IMR-90 (cell line): ENCODE results near the gene OR51Q1. TPM values are rescaled to one million over a fixed set of nuclear protein-coding genes. Genes with fewer than 3 reads are reported as not detected.

Experiments used
- ATAC-seq: fragments of 200-7000 bp; cut with Tn5 transposase; 2 replicates; pipeline ENCODE4 v1.9.1; 2020; ENCODE audit warnings: low read depth, mild to moderate bottlenecking, moderate library complexity
- BruUV-seq: library from RNA; stranded (reverse); fragments of 400-500 nt; replicated peaks from 2 replicates; lab custom pipeline; 2021; lab: Mats Ljungman, UMichigan
- CTCF ChIA-PET: fragments of 300-600 bp; formaldehyde crosslinking; extraction: SDS; loops from one replicate; lab custom pipeline; 2021; ENCODE audit warnings: antibody characterized with exemption; lab: Yijun Ruan, JAX
- POLR2A ChIA-PET: fragments of 300-600 bp; sonication (Branson Sonifier 250); formaldehyde crosslinking; loops from one replicate; lab custom pipeline; 2022; ENCODE audit warnings: antibody characterized with exemption; ENCODE audit not compliant: unreplicated experiment; lab: Charles Lee
- DNase-seq: peaks from one replicate; pipeline ENCODE4 v3.0.0; 2013
- H2AFZ ChIP-seq: replicated peaks from 2 replicates; pipeline ENCODE3; 2013; ENCODE audit warnings: low read length, mild to moderate bottlenecking; ENCODE audit not compliant: poor library complexity
- H2AK5ac ChIP-seq: 2 replicates; pipeline ENCODE4 v1.6.1; 2013; ENCODE audit warnings: low read depth, low read length, inconsistent platforms
- H2AK9ac ChIP-seq: replicated peaks from 2 replicates; pipeline ENCODE3; 2013; ENCODE audit warnings: mild to moderate bottlenecking, low read depth, low read length, moderate library complexity; ENCODE audit not compliant: poor library complexity
- H2BK120ac ChIP-seq: 2 replicates; pipeline ENCODE4 v1.6.1; 2013; ENCODE audit warnings: low read depth, low read length, inconsistent platforms
- H2BK15ac ChIP-seq: 3 replicates; pipeline ENCODE4 v1.6.1; 2013; ENCODE audit warnings: low read depth, low read length, inconsistent platforms
- H2BK20ac ChIP-seq: 2 replicates; pipeline ENCODE4 v1.6.1; 2013; ENCODE audit warnings: low read depth, mild to moderate bottlenecking, inconsistent platforms, low read length, moderate library complexity
- H2BK5ac ChIP-seq: 2 replicates; pipeline ENCODE4 v1.6.1; 2013; ENCODE audit warnings: mild to moderate bottlenecking, low read depth, low read length, inconsistent platforms; ENCODE audit not compliant: poor library complexity, severe bottlenecking
- H3K14ac ChIP-seq: replicated peaks from 2 replicates; pipeline ENCODE4 v1.6.1; 2013; ENCODE audit warnings: low read depth, low read length, inconsistent platforms
- H3K18ac ChIP-seq: 2 replicates; pipeline ENCODE4 v1.6.1; 2013; ENCODE audit warnings: low read depth, low read length, control low read depth
- H3K23ac ChIP-seq: 2 replicates; pipeline ENCODE4 v1.6.1; 2013; ENCODE audit warnings: low read depth, low read length, inconsistent platforms
- H3K27ac ChIP-seq: 2 replicates; pipeline ENCODE4 v1.5.1; 2013; ENCODE audit warnings: mild to moderate bottlenecking, control low read depth, low read length; ENCODE audit not compliant: insufficient read depth
- H3K27me3 ChIP-seq: 2 replicates; pipeline ENCODE4 v1.6.1; 2013; ENCODE audit warnings: low read length; ENCODE audit not compliant: control insufficient read depth, insufficient read depth
- H3K36me3 ChIP-seq: 2 replicates; pipeline ENCODE4 v1.6.1; 2013; ENCODE audit warnings: low read length, mixed read lengths; ENCODE audit not compliant: control insufficient read depth, insufficient read depth
- H3K4ac ChIP-seq: 2 replicates; pipeline ENCODE4 v1.6.1; 2013; ENCODE audit warnings: low read depth, low read length, inconsistent platforms
- H3K4me1 ChIP-seq: 2 replicates; pipeline ENCODE4 v1.6.1; 2013; ENCODE audit warnings: low read length, mixed read lengths; ENCODE audit not compliant: control insufficient read depth, insufficient read depth
- H3K4me2 ChIP-seq: 2 replicates; pipeline ENCODE4 v1.6.1; 2013; ENCODE audit warnings: low read depth, mild to moderate bottlenecking, control low read depth, low read length, moderate library complexity
- H3K4me3 ChIP-seq: 2 replicates; pipeline ENCODE4 v1.5.1; 2013; ENCODE audit warnings: low read depth, mild to moderate bottlenecking, control low read depth, low read length, moderate library complexity; ENCODE audit not compliant: insufficient read depth
- H3K56ac ChIP-seq: 2 replicates; pipeline ENCODE4 v1.6.1; 2013; ENCODE audit warnings: low read length, inconsistent platforms; ENCODE audit not compliant: insufficient read depth; ENCODE audit errors: extremely low read depth
- H3K79me1 ChIP-seq, 2 experiments: 2 replicates each; pipeline ENCODE4 v1.6.1; 2013; ENCODE audit warnings: low read length in 2 of 2, inconsistent platforms in 1 of 2, low read depth in 1 of 2
- H3K9ac ChIP-seq: 2 replicates; pipeline ENCODE4 v1.6.1; 2013; ENCODE audit warnings: low read depth, low read length, control low read depth
- H3K9me1 ChIP-seq: 2 replicates; pipeline ENCODE4 v1.6.1; 2013; ENCODE audit warnings: low read length, inconsistent platforms; ENCODE audit not compliant: insufficient read depth
- H3K9me3 ChIP-seq: 2 replicates; pipeline ENCODE4 v1.6.1; 2013; ENCODE audit warnings: low read length; ENCODE audit not compliant: control insufficient read depth, insufficient read depth
- H4K20me1 ChIP-seq: 2 replicates; pipeline ENCODE4 v1.6.1; 2013; ENCODE audit warnings: low read length, inconsistent platforms; ENCODE audit not compliant: insufficient read depth
- H4K5ac ChIP-seq: 2 replicates; pipeline ENCODE4 v1.6.1; 2013; ENCODE audit warnings: mild to moderate bottlenecking, low read depth, low read length, control low read depth
- H4K8ac ChIP-seq, 2 experiments: 2 replicates each; pipeline ENCODE4 v1.6.1; 2013; ENCODE audit warnings: low read depth in 2 of 2, low read length in 2 of 2, control low read depth in 1 of 2, inconsistent platforms in 1 of 2
- H4K91ac ChIP-seq: 2 replicates; pipeline ENCODE4 v1.6.1; 2013; ENCODE audit warnings: low read depth, low read length, inconsistent platforms; ENCODE audit not compliant: insufficient read depth
- BHLHE40 ChIP-seq: fragments of 150-350 bp; IDR thresholded peaks from 2 replicates; pipeline ENCODE4 v1.6.1; 2016; ENCODE audit warnings: mild to moderate bottlenecking, low read depth, low read length
- CEBPB ChIP-seq: IDR thresholded peaks from 2 replicates; pipeline ENCODE4 v1.6.1; 2012; ENCODE audit warnings: low read depth, low read length, improper control_type of control experiment
- CHD1 ChIP-seq: IDR thresholded peaks from 2 replicates; pipeline ENCODE4 v1.6.1; 2012; ENCODE audit warnings: low read depth, low read length, improper control_type of control experiment
- FOS ChIP-seq: fragments of 150-350 bp; IDR thresholded peaks from 2 replicates; pipeline ENCODE4 v1.6.1; 2016; ENCODE audit warnings: low read depth, low read length
- MAFK ChIP-seq: IDR thresholded peaks from 2 replicates; pipeline ENCODE4 v1.6.1; 2012; ENCODE audit warnings: low read depth, low read length, improper control_type of control experiment
- MAZ ChIP-seq: IDR thresholded peaks from 2 replicates; pipeline ENCODE4 v1.6.1; 2012; ENCODE audit warnings: low read depth, mild to moderate bottlenecking, low read length, improper control_type of control experiment, moderate library complexity, borderline replicate concordance
- MXI1 ChIP-seq: IDR thresholded peaks from 2 replicates; pipeline ENCODE4 v1.6.1; 2012; ENCODE audit warnings: low read depth, mild to moderate bottlenecking, low read length, moderate library complexity, borderline replicate concordance
- NFE2L2 ChIP-seq: fragments of 150-350 bp; IDR thresholded peaks from 2 replicates; pipeline ENCODE4 v1.6.1; 2016; ENCODE audit warnings: low read depth, mild to moderate bottlenecking, low read length
- POLR2A ChIP-seq: IDR thresholded peaks from 2 replicates; pipeline ENCODE4 v1.6.1; 2012; ENCODE audit warnings: mild to moderate bottlenecking, low read depth, low read length
- RAD21 ChIP-seq: IDR thresholded peaks from 2 replicates; pipeline ENCODE4 v1.6.1; 2012; ENCODE audit warnings: low read length, improper control_type of control experiment
- RCOR1 ChIP-seq: IDR thresholded peaks from 2 replicates; pipeline ENCODE4 v1.6.1; 2012; ENCODE audit warnings: mild to moderate bottlenecking, low read length, improper control_type of control experiment; ENCODE audit not compliant: insufficient replicate concordance
- RFX5 ChIP-seq: IDR thresholded peaks from 2 replicates; pipeline ENCODE4 v1.8.0; 2012; ENCODE audit warnings: low read depth, mild to moderate bottlenecking, low read length, moderate library complexity
- SMC3 ChIP-seq: fragments of 150-350 bp; IDR thresholded peaks from 2 replicates; pipeline ENCODE4 v1.6.1; 2016; ENCODE audit warnings: low read depth, mild to moderate bottlenecking, antibody characterized with exemption, low read length, moderate library complexity
- WGBS, 2 experiments: methylation state at CpG; one replicate each; pipeline versions ENCODE4 v1.1.5 to v1.1.7; 2013; ENCODE audit warnings: missing lambda C conversion rate in 2 of 2; ENCODE audit not compliant: insufficient read length in 1 of 2; ENCODE audit errors: extremely low coverage in 2 of 2; 5-methylcytosine and 5-hydroxymethylcytosine counted together
- dilution Hi-C: fragments of 300-500 bp; cut with HindIII; formaldehyde crosslinking; loops from one replicate; pipeline ENCODE4 v1.14.3; 2018; ENCODE audit warnings: low sequenced_read_pairs; ENCODE audit not compliant: unreplicated experiment
- in situ Hi-C: fragments of 300-500 bp; cut with MboI; formaldehyde crosslinking; loops from 3 replicates; pipeline ENCODE4 v1.14.3; 2019; ENCODE audit warnings: low sequenced_read_pairs, inconsistent platforms, mixed read lengths
- intact Hi-C: fragments of 100-400 bp; cut with micrococcal nuclease; formaldehyde crosslinking; loops from 2 replicates; pipeline ENCODE4 v1.10.0; 2022
- polyA plus RNA-seq, 3 experiments: library from polyadenylated mRNA; depleted of rRNA; stranded (reverse); fragments of >200 nt; gene quantifications; 2 replicates each; pipeline ENCODE4 v1.2.3, GENCODE V29; 2012; ENCODE audit warnings: low replicate concordance in 1 of 3
- total RNA-seq: library from RNA; depleted of rRNA; stranded (reverse); fragments of >200 nt; gene quantifications from 2 replicates; pipeline ENCODE4 v1.2.3, GENCODE V29; 2012
- TF ChIP-seq, protein P1 (sequence below): fragments of 150-350 bp; IDR thresholded peaks from 2 replicates; pipeline ENCODE4 v1.6.1; 2017; ENCODE audit warnings: mild to moderate bottlenecking, antibody characterized with exemption, low read length, low read depth
- TF ChIP-seq, protein P2 (sequence below): conservative IDR thresholded peaks from 2 replicates; pipeline ENCODE4 v1.5.1; 2012; ENCODE audit warnings: mild to moderate bottlenecking, low read depth, low read length, improper control_type of control experiment
- TF ChIP-seq, protein P3 (sequence below): fragments of 150-350 bp; IDR thresholded peaks from 2 replicates; pipeline ENCODE4 v1.6.1; 2016; ENCODE audit warnings: low read depth, mild to moderate bottlenecking, low read length, moderate library complexity, borderline replicate concordance

Gene OR51Q1
- total and polyA plus RNA-seq, 2 of the 4 experiments (the other 2 are of a cell fraction), result not detected

DNA sequence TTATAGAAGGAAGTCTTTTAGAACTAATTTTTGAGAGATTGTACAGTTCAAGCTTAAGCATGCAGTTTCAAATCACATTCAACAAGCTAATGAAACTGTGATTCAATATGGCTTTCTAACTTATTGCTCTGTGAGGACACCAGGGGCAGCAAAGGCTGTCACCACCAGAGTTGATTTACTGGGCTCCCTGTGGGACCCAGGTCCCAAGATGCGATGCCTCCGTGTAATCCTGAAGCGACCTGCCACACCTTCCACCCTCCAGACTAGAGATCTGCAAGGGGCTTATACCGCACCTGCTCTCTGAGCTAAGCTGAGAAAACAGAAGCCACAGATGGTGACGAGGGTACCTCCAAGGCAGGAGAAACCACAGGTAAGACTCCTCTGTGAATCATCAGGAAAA lies 918 bp upstream of the OR51Q1 start:
- Histone ChIP-seq H3K27ac (no peak overlapping the region), H3K9me1 (no peaks in the 10 kb centered on the region), H2AK5ac (no peak overlapping the region), H3K4me1 (no peaks in the 10 kb centered on the region), H2BK120ac (no peak overlapping the region), H4K91ac (no peak overlapping the region), H3K36me3 (no peaks in the 10 kb centered on the region), H4K20me1 (no peaks in the 10 kb centered on the region), H2BK5ac (no peak overlapping the region), H3K9ac (no peak overlapping the region), H3K79me1 (no peaks in the 10 kb centered on the region), H3K9me3 (no peaks in the 10 kb centered on the region), H2AK9ac (no peak overlapping the region), H3K4me2 (no peak overlapping the region), H4K5ac (no peak overlapping the region), H3K23ac (no peak overlapping the region), H3K14ac (no peak overlapping the region), H3K4me3 (no peak overlapping the region), H3K18ac (no peak overlapping the region), H3K56ac (no peak overlapping the region), H4K8ac (no peak overlapping the region), H3K27me3 (no peaks in the 10 kb centered on the region), H3K4ac (no peak overlapping the region), H2BK20ac (no peak overlapping the region), H2AFZ (no peak overlapping the region), H2BK15ac (no peak overlapping the region)
- WGBS, 2 experiments, result no CpG with 5 or more reads among the region's 5 CpGs
- intact Hi-C loops, result no loop called here
- no TSS peak for BruUV-seq
- dilution Hi-C loops, result no loop called here
- CTCF ChIA-PET, result no interaction called here
- TF ChIP-seq, protein P1, sequence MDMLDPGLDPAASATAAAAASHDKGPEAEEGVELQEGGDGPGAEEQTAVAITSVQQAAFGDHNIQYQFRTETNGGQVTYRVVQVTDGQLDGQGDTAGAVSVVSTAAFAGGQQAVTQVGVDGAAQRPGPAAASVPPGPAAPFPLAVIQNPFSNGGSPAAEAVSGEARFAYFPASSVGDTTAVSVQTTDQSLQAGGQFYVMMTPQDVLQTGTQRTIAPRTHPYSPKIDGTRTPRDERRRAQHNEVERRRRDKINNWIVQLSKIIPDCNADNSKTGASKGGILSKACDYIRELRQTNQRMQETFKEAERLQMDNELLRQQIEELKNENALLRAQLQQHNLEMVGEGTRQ, result no peak
- TF ChIP-seq SMC3 (no peak), RAD21 (no peak), MAZ (no peak), CEBPB (no peak), RFX5 (no peak), RCOR1 (no peak), CHD1 (no peak), NFE2L2 (no peak), MAFK (no peak), POLR2A (no peak), FOS (no peak), BHLHE40 (no peak), MXI1 (no peak)
- TF ChIP-seq, protein P2, sequence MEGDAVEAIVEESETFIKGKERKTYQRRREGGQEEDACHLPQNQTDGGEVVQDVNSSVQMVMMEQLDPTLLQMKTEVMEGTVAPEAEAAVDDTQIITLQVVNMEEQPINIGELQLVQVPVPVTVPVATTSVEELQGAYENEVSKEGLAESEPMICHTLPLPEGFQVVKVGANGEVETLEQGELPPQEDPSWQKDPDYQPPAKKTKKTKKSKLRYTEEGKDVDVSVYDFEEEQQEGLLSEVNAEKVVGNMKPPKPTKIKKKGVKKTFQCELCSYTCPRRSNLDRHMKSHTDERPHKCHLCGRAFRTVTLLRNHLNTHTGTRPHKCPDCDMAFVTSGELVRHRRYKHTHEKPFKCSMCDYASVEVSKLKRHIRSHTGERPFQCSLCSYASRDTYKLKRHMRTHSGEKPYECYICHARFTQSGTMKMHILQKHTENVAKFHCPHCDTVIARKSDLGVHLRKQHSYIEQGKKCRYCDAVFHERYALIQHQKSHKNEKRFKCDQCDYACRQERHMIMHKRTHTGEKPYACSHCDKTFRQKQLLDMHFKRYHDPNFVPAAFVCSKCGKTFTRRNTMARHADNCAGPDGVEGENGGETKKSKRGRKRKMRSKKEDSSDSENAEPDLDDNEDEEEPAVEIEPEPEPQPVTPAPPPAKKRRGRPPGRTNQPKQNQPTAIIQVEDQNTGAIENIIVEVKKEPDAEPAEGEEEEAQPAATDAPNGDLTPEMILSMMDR, result no peak
- TF ChIP-seq, protein P3, sequence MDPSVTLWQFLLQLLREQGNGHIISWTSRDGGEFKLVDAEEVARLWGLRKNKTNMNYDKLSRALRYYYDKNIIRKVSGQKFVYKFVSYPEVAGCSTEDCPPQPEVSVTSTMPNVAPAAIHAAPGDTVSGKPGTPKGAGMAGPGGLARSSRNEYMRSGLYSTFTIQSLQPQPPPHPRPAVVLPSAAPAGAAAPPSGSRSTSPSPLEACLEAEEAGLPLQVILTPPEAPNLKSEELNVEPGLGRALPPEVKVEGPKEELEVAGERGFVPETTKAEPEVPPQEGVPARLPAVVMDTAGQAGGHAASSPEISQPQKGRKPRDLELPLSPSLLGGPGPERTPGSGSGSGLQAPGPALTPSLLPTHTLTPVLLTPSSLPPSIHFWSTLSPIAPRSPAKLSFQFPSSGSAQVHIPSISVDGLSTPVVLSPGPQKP, result no peak
- DNase-seq (no peak), ATAC-seq (no peak)
- in situ Hi-C loops, result no loop called here
- POLR2A ChIA-PET, result no interaction called here
